GDM1 (cell line): Measurements from ENCODE around the gene INO80D.
"Not testable (repeated sequence)": the region's sequence is repeated elsewhere in the genome, so short reads cannot be mapped to it uniquely, and the experiment has no call there.

Experiments used
- DNase-seq: peaks from one replicate; lab custom pipeline; 2025; lab: John Stamatoyannopoulos, UW

Gene INO80D

DNA sequence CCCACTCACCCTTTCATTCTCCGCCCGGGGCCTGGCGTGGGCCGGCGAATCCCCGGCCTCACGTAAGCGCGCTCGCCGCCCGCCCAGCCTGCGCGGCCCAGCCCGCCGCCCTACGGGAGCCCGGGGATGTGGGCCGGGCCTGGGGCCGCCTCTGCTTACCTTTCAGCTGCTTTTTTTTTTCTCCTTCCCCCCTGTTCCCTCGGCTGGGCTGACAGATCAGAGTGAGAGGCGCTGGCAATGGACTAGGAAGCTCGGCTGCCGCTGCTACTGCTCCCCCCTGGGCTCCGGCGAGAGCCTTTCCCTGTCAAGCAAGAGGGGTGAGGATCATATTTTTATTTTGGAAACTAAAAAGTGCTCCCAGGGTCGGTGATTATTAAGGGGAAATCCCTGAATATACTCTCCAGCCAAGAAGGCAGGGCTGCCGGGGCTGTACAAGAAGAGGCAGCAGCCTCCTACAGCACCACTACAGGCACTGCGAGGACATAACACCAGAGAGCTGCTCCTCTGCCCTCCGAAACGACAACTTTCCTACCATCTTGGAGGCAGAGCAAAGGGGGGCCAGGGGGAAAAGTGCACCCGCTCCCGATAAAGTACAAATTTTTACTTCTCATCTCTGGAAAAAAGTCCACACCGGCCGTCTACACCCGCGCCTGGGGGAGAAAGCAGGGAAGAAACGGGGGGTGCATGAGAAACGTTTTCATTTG lies at the start of gene INO80D:
INO80D (minus strand) TSS at position 433 of the 704 bp plus-strand sequence. CDS start 23,158 bp downstream, outside the sequence.
- DNase-seq, result peak; percentile 80

- DNase-seq, result no peak
These were observed 41.7 kb upstream of the INO80D start for GRCh38 chr2:206127656-206128055.

DNA sequence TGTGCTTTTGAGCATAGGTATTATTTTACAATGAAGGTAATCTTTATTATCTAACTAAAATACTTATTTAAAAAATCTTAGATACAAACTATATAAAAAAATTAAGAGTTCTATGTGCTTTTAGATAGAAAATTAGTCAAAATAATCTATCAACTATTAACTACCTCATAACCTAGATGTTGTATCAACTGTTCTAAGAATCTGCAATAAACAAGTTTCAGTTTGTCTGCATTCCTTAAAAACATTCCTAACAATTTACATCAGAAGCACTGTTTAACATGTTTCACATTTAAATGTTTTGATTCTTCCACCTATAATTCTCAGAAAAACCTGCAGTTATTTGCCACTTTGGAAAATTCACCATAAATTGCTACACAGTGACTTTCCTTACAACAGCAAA lies 39.9 kb upstream of the INO80D start:
- DNase-seq, result no peak

GRCh38 chr2:206122569-206122968 lies 36.6 kb upstream of the INO80D start:
- DNase-seq, result not testable (repeated sequence)

DNA sequence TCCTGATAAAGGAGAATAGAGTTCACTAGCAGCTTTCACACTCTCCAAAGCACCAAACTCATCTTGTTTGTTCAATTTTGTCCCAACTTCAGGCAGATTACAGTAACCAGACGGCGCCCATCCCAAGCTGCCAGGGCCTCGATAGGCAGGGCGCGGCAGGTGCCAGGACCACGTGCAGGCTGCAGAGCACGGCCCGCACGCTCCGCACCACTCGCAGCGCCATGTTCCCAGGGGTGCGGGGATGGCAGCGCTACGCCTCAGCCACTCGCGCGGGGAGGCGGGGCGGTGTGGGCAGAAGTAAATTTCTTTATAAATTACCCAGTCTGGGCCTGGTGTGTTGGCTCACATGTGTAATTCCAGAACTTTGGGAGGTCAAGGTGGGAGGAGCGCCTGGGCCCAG lies 30.3 kb upstream of the INO80D start:
- no peak for DNase-seq

- no peak for DNase-seq
These were observed 29.1 kb upstream of the INO80D start for GRCh38 chr2:206115026-206115578.

DNA sequence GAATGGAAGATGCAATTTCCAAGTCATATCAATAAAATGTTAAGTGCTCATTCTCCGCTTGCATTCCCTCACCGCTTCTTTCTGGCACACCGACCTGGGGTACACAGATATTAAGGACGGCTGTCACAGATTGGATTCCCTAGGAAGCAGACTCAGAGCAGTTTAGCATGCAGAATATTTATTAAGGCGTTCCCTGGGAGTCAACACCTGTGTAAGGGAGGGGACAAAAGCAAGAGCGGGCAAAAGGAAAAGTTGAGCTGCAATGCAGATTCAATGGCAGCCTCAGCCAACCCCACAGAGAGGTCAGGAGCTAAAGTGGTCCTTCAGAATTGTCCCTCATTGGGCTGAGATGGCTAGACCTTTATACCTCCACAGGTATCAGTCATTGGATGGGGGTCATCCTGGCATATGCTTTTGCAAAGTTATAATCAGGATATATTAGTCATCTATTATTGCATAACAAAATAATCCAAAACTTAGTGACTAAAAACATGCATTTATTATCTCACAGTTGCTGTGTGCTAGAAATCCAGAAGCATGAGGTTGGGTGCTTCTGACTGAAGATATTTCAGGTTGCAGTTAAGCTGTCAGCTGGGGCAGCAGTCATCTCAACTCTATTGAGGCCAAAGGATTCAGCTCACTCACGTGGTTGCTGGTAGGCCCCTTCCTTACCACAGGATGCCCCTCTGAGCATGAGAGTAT lies 27.0 kb upstream of the INO80D start:
- DNase-seq, result no peak

DNA sequence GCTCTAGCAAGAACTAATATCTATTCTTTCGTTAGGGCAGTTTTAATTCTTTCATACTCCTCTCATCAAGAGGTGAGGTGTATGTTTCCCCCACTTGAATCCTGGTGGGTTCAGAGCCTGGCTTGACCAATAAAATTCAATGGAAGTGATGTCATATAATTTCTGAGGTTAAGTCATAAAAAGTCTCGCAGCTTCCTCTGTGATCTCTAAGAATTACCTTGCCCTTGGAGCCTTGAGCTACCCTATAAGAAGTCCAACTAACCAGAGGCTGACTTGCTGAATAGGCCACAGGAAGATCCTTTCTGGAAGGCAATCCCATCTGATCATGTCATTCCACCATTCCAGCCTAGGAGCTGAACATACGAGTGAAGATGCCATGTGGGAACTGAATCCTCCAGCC lies 26.1 kb upstream of the INO80D start:
- DNase-seq, result no peak

DNA sequence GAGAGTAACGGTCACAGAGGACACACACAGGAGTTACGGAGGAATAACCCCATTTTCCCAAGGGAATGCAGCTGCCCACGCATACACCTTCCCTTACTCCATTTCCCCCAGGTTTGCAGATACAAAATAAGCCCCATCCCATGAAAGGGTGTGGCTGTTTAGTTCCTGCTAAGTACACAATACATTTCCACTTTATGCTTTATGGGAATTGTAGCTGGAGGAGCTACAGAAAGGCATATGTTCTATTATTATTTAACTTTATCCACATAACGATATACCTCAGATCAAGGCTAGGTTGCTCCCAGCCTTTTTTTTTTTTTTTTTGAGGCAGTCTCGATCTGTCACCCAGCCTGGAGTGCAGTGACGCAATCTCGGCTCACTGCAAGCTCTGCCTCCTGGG lies 22.7 kb upstream of the INO80D start:
- DNase-seq, result no peak

DNA sequence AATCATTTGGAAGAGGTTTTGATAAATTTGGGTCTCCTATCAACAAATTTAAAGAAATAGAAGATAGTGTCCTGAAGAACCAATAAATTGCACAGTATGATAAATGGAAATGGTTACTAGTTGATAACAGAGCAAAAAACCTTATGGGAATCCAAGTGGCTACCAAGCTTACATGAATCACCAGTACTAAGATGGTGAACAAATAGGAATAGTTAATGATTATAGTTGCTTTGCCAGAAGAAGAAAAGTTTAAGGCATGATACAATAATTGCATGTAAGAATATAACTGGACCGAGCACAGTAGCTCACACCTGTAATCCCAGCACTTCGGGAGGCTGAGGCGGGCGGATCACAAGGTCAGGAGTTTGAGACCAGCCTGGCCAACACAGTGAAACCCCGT lies 19.6 kb upstream of the INO80D start:
- no peak for DNase-seq

- DNase-seq, result no peak
These were observed 19.1 kb upstream of the INO80D start for GRCh38 chr2:206105038-206105437.

- DNase-seq, result not testable (repeated sequence)
These were observed 12.9 kb upstream of the INO80D start for GRCh38 chr2:206098872-206099271.

GRCh38 chr2:206098471-206098870 lies 12.5 kb upstream of the INO80D start:
- DNase-seq, result no peak

DNA sequence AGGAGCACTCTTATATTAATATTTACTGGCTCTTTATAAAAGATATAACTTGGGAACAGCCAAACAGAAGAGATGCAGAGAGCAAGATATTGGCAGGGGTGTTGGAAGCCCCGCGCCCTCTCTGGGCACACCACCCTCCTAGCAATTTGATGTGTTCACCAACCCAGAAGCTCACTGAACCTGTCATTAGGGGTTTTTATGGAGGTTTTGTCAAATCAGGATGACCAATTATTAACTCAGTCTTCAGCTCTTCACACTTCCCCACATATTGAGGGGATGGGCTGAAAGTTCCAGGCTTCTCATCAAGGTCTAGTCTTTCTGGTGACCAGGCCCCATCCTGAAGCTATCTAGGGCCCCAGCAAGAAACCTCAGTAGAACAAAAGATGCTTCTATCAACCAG lies 10.9 kb upstream of the INO80D start:
- no peak for DNase-seq

GRCh38 chr2:206095536-206096332 lies 9.8 kb upstream of the INO80D start:
- DNase-seq, result peak; percentile 45

- no peak for DNase-seq
These were observed 6.3 kb upstream of the INO80D start for GRCh38 chr2:206092297-206092696.

DNA sequence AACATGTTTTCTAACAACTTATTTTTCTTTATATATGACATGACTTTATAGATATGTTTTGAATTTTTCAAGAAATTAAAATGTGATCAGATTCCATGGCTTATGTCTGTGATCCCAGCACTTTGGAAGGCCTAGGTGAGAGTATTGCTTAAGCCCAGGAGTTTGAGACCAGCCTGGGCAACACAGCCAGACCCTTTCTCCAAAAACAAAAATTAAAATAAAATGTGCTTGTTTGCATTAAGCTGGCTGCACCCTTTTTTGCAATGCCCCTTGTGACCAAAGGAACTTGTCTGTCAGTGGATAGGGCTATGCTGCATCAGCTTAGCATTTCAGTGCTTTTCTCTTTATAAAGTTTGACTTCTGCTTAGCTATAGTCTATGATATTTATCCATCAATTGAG lies 2.3 kb upstream of the INO80D start:
- no peak for DNase-seq

GRCh38 chr2:206086716-206087350 lies 859 bp upstream of the INO80D start:
- no peak for DNase-seq

GRCh38 chr2:206084870-206085741 lies 868 bp downstream of the INO80D start:
- DNase-seq, result peak; percentile 22

- peak; percentile 15 for DNase-seq
These were observed 1.5 kb downstream of the INO80D start for GRCh38 chr2:206084439-206084869.
